ENCODE data around the gene C2orf72.

C2orf72 gene

DNA sequence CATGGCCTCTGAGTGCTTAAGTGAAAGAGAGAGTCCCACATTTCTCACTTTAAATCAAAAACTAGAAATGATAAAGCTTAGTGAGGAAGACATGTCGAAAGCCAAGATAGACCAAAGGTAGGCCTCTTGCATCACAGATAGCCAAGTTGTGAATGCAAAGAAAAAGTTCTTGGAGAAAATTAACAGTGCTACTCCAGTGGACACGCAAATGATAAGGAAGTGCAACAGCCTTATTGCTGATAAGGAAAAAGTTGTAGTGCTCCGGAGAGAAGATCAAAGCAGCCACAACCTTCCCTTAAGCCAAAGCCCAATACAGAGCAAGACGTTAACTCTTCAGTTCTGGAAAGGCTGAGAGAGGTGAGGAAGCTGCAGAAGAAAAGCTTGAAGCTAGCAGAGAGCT, 51.4 kb downstream of the C2orf72 start:
- DNase-seq, result no peak

DNA sequence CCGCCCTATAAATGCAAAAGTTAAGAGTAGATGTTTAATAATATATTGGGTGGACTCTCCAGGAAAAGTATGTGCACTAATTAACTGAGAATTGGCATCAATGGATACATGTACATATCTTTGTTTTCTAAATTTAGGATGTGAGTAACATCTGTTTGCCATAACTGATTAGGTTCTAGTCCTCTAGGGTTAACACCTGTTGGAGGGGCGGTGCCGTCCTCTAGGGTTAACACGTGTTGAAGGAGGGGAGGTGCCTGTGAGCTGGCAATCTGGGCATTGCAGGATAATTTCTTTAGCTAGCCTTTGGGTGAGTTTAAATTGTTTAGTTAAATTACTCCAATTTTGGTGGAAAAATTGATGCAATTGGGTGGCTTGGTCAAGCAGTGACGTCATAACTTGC, 56.6 kb downstream of the C2orf72 start:
- DNase-seq, result no peak

- DNase-seq, result no peak
Observed at GRCh38 chr2:231094736-231095346, 57.5 kb downstream of the C2orf72 start.
